Cardiac fibroblast (primary cell): ENCODE measurements around the gene PLCL2.

Experiments used
- DNase-seq, 2 donors: peaks; one replicate each; pipeline versions ENCODE4 v3.0.0 to v3.0.0-alpha.2; 2010; ENCODE audit warnings: low read depth in 2 of 2
- H3K4me3 ChIP-seq, 2 donors: replicated peaks in 1 of 2; 1 replicate in 1 of 2; 2 replicates in 1 of 2; pipeline ENCODE4 v1.5.1; 2011; ENCODE audit warnings: low read depth in 2 of 2, low read length in 2 of 2, mild to moderate bottlenecking in 2 of 2, moderate library complexity in 1 of 2
- TF ChIP-seq, protein P1 (sequence below): IDR thresholded peaks from one replicate; pipeline ENCODE4 v1.5.1; 2011; ENCODE audit warnings: low read depth, mild to moderate bottlenecking, low read length, inconsistent platforms

PLCL2 gene

GRCh38 chr3:16841041-16841753, 43.6 kb upstream of the PLCL2 start:
- TF ChIP-seq, protein P1, sequence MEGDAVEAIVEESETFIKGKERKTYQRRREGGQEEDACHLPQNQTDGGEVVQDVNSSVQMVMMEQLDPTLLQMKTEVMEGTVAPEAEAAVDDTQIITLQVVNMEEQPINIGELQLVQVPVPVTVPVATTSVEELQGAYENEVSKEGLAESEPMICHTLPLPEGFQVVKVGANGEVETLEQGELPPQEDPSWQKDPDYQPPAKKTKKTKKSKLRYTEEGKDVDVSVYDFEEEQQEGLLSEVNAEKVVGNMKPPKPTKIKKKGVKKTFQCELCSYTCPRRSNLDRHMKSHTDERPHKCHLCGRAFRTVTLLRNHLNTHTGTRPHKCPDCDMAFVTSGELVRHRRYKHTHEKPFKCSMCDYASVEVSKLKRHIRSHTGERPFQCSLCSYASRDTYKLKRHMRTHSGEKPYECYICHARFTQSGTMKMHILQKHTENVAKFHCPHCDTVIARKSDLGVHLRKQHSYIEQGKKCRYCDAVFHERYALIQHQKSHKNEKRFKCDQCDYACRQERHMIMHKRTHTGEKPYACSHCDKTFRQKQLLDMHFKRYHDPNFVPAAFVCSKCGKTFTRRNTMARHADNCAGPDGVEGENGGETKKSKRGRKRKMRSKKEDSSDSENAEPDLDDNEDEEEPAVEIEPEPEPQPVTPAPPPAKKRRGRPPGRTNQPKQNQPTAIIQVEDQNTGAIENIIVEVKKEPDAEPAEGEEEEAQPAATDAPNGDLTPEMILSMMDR: no peak
- no peak for DNase-seq
- H3K4me3 ChIP-seq: no peak overlapping the region

- TF ChIP-seq, protein P1: no peak
- DNase-seq: no peak
- H3K4me3 ChIP-seq: no peak overlapping the region
These were observed 42.9 kb upstream of the PLCL2 start for GRCh38 chr3:16841904-16842271.

DNA sequence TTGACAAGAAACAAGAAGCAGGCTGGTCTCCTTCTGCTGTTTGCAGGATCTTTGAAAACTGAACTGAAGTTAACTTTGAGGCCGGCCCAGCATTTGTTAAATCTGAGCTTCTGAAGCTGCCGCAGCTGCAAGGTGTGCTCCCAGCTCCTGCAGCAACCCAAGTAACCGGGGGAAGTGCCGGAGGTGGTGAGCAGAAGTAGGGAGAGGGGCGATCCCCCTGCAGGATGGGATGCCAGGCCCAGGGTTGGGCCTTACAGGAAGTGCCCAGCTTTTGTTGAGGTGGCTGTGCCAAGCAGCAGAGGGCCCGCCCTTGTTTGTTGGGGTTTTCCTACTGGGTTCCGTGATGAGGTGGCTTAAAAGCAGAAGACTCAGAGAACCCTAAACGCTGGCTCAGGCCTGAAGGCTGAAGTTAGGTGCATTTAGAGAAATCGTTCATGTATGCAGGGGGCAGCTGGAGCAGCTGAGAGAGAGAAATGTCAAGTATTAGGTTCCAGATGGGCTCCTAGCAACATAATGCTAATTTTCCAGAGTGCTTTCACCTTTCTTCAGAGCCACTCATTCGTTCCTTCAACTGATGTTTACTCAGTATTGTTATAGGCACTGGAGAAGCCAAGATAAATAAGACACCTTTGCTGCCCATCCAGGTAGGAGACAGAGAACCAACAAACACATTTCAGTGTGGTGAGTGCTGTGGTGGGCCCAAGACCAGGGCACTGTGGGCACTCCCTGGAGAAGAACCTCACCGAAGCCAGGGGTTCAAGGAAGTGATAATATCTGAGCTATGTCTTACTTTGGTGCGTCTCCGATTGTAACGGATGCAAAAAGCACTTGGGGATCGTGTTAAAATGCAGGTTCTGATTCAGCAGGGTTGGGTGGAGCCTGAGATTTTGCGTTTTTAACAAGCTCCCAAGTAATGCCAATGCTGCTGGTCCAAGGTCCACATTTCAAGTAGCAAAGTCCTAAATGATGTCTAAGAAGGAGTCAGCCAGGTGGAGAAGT, 42.2 kb upstream of the PLCL2 start:
- no peak overlapping the region for H3K4me3 ChIP-seq
- DNase-seq: no peak

DNA sequence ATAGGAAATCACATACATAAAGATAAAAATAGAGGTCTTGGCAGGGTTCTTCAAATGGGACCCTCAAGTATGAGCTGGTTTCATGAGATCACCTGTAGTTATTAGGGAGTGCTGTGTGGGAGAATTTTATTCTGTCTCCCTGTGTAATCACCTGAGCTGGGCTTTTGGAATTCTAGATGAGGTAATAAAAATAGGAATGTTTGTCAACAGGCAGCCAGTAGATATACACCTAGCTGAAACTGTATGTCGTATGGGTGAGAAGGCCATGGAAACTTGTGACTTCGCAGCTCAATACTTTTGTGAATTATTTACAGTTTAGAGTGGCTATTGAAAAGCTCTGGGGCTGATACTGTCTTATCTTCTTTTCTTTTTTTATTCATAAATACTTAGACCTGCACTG, 40.5 kb upstream of the PLCL2 start:
- no peak for DNase-seq
- H3K4me3 ChIP-seq: no peak overlapping the region
- TF ChIP-seq, protein P1: no peak

More for the DNA sequence above, 42.2 kb upstream of the PLCL2 start:
- TF ChIP-seq, protein P1: no peak

DNA sequence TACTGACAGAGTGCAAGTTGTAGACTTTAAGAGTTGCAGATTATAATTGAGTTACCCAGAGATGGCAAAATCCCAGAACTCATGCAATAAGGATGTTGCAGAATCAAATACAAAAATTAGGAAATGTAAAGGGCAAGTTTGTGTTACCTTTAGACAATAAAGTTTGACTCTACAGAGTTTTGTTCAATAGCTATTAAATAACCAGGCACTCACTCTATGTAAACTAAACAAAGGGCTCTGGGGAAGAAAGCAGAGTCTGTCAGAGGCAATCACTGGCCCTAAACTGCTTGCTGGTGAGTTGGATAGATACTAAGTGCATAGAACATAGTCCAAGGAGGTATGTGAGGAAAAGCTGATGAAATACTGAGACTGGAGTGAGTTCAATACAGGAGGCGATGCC, 40.0 kb upstream of the PLCL2 start:
- no peak for DNase-seq
- no peak overlapping the region for H3K4me3 ChIP-seq
- TF ChIP-seq, protein P1: no peak

- TF ChIP-seq, protein P1: no peak
- no peak for DNase-seq
These were observed 38.2 kb upstream of the PLCL2 start for GRCh38 chr3:16846373-16847080.

More at GRCh38 chr3:16846373-16847080, 38.2 kb upstream of the PLCL2 start:
- H3K4me3 ChIP-seq: no peak overlapping the region
